Epithelial cell of proximal tubule (primary cell): ENCODE data around the gene ZDHHC16. TPM values are rescaled to one million over a fixed set of nuclear protein-coding genes. Genes with fewer than 3 reads are reported as not detected.

Experiments used
- DNase-seq: peaks from one replicate; pipeline ENCODE4 v3.0.0-alpha.2; 2011; ENCODE audit warnings: low read depth
- H3K4me3 ChIP-seq: 2 replicates; pipeline ENCODE4 v1.5.1; 2011; ENCODE audit warnings: low read depth, mild to moderate bottlenecking, low read length
- total RNA-seq: library from RNA; depleted of rRNA; stranded (reverse); fragments of >200 nt; gene quantifications from 2 replicates; pipeline ENCODE4 v1.2.3, GENCODE V29; 2015
- TF ChIP-seq, protein P1 (sequence below): conservative IDR thresholded peaks from 2 replicates; pipeline ENCODE4 v1.5.1; 2012; ENCODE audit warnings: low read depth, mild to moderate bottlenecking, low read length

Gene ZDHHC16
- total RNA-seq, 1 donor from 2014 or later: 44.7 TPM

DNA sequence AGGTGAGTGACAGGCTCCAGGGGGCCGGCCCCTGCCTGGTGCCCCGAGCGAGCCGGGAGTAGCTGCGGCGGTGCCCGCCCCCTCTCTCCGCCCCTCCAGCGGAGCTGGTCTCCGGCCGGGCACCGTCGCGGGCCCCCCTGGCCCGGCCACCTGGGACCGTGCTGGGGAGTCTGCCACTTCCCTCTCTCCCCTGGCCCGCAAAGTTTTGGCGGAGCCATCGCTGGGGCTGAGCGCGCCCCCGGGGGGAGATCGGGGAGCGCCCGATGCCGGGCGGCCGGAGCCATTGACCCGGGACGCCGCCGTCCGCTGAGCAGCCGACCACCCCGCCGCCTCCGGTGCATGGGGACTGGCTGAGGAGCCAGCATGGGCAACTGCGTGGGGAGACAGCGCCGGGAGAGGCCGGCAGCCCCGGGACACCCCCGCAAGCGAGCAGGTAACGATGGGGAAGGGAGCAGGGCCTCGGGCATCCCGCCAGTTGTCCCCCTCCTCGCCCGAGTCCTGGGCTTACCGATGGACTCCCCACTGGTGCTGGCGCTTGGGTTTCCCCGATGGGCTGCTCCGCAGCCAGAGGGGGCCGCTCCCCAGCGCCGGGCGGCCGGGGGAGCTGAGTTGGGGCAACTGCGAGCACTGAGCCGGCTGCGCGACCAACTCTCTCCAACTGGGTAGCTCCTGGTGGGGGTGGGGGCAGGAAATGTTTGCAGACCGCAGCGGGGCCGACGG is 53.0 kb downstream of the ZDHHC16 start, which contains the start of gene UBTD1:
Gene UBTD1 (plus strand): TSS at position 84 of the 720 bp plus-strand sequence. CDS start 280 bp downstream, at position 364.
- H3K4me3 ChIP-seq: peak within 1 kb of the TSS; percentile 96
- TF ChIP-seq, protein P1, sequence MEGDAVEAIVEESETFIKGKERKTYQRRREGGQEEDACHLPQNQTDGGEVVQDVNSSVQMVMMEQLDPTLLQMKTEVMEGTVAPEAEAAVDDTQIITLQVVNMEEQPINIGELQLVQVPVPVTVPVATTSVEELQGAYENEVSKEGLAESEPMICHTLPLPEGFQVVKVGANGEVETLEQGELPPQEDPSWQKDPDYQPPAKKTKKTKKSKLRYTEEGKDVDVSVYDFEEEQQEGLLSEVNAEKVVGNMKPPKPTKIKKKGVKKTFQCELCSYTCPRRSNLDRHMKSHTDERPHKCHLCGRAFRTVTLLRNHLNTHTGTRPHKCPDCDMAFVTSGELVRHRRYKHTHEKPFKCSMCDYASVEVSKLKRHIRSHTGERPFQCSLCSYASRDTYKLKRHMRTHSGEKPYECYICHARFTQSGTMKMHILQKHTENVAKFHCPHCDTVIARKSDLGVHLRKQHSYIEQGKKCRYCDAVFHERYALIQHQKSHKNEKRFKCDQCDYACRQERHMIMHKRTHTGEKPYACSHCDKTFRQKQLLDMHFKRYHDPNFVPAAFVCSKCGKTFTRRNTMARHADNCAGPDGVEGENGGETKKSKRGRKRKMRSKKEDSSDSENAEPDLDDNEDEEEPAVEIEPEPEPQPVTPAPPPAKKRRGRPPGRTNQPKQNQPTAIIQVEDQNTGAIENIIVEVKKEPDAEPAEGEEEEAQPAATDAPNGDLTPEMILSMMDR: no peak
- no peak for DNase-seq

DNA sequence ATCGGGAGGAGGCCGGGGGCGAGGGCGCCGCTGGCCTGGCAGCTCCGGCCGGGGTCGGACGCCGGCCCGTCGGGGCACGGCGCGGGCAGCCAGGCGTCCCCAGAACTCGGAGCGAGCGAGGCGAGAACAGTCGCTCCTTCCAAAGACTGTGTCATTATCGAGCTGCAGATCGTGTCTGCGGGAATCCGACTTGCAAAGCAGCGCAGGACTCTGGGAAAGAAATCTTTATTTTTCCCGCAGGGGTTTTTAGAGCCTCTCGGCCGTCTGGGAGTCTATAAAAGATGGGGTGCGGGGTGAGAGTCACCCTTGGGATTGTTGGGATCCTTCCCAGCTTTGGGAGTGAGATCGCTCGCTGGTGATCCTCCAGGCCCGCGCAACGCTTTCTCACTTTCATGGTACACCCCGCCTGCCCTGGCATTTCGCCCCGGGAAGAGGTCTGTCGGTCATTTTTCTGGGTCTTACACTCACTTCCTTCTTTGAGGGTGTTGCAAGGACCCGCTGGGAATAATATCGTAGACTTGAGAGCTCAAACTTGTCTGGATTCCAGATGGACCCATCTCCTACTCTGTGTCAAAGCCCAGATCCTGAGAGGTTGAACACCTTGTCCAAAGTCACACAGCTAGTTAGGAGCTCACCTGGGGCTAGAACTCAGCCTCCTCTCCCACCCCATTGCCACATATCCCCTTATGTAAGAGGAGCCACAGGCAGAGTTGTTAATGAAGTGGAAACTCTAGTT is 53.8 kb downstream of the ZDHHC16 start:
- peak overlapping the region; percentile 96 for H3K4me3 ChIP-seq
- no peak for DNase-seq
- TF ChIP-seq, protein P1: no peak

DNA sequence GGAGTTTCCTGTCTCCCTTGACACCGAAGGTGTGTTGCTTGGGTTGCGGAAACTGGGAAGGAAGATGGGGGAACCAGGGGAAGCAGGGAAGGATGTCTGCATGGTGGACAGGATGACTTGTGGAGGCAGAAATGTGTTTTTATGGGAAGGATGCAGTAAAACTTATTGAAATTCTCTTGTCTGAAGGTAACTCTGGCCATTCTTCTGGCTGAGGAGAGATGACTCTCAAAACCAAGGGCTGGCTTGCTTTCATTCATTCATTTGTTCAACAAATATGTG is 54.3 kb downstream of the ZDHHC16 start:
- TF ChIP-seq, protein P1: no peak
- H3K4me3 ChIP-seq: peak overlapping the region; percentile 96
- no peak for DNase-seq

DNA sequence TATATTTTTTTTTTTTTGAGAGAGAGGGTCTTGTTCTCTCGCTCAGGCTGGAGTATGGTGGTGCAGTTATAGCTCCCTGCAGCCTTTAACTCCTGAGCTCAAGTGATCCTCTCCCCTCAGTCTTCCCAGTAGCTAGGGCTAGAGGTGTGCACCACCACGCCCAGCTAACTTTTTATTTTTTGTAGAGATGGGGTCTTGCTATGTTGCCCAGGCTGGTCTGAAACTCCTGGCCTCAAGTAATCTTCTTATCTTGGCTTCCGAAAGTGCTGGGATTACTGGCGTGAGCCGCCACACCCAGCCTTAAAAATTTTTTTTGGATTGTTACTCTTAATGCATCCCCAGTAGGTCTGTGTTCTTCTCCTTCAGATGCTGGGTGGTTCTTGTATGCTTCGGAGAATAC is 56.9 kb downstream of the ZDHHC16 start:
- H3K4me3 ChIP-seq: no peak overlapping the region
- no peak for DNase-seq
- TF ChIP-seq, protein P1: no peak

DNA sequence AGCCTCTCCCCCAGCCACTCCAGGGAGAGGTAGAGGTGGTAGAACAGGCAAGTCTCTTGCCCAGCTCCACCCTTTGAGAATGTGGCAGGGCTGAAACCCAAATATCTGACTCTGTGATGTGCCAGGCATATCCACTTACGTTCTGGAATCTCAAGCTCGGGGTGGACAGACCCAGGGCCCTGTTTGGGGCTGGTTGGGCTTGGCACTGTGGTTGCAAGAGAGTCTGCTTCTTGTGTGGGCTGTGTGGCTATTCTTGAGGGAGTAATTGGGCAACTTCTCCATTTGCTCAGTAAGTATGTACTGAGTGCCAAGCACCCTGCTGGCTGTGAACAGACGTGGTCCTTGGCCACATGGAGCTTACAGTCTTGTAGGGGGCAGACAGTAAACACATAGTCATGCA is 57.4 kb downstream of the ZDHHC16 start:
- DNase-seq: no peak
- TF ChIP-seq, protein P1: no peak
- no peak overlapping the region for H3K4me3 ChIP-seq

DNA sequence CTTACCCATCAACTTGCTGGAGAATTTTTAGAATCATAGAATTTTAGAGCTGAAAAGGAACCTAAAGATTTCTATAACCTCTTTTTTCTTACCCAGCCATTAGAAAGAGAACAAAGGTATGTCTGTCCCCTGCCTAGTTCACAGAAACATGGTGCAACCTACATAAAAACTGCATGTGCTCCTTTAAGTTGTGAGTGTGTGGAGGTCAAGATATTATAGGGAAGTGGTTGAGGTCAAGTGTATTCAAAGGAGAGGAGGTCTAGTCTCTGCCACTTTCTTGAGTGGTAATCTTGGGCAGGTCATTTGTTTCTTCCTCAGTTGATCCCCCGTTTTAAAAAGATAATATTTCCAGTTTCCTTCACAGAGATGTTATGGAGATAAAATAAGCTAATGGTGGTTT is 59.2 kb downstream of the ZDHHC16 start:
- H3K4me3 ChIP-seq: no peak overlapping the region
- TF ChIP-seq, protein P1: no peak
- no peak for DNase-seq
